K562 (cell line): ENCODE results near the gene CORO2A.

Experiments used
- CTCF ChIP-seq, 3 experiments: IDR thresholded peaks in 2 of 3; conservative IDR thresholded peaks in 1 of 3; 2 replicates each; pipeline ENCODE4 v1.5.1; 2011 to 2012; ENCODE audit warnings: low read length in 3 of 3, mild to moderate bottlenecking in 3 of 3, control low read depth in 2 of 3, improper control_type of control experiment in 1 of 3, inconsistent platforms in 1 of 3, low read depth in 1 of 3, mixed read lengths in 1 of 3, moderate library complexity in 1 of 3; ENCODE audit not compliant: insufficient read depth in 2 of 3
- EZH2 ChIP-seq: IDR thresholded peaks from 2 replicates; pipeline ENCODE4 v1.6.1; 2012; ENCODE audit warnings: low read depth, mild to moderate bottlenecking, inconsistent platforms, low read length, borderline replicate concordance
- HDAC6 ChIP-seq: IDR thresholded peaks from 2 replicates; pipeline ENCODE4 v1.6.1; 2012; ENCODE audit warnings: low read depth, mild to moderate bottlenecking, control low read depth, inconsistent platforms, low read length, moderate library complexity
- NONO ChIP-seq, 2 experiments: fragments of 200-400 bp in 1 of 2; fragments of 450-650 bp in 1 of 2; formaldehyde crosslinking in 1 of 2; IDR thresholded peaks; 2 replicates each; pipeline ENCODE4 v1.6.1; 2017; ENCODE audit warnings: low read depth in 2 of 2, mild to moderate bottlenecking in 2 of 2, moderate library complexity in 2 of 2, low read length in 1 of 2
- REST ChIP-seq, 2 experiments: fragments of 450-650 bp; formaldehyde crosslinking in 1 of 2; IDR thresholded peaks; 2 replicates each; pipeline versions ENCODE4 v1.4.0 to v1.6.1; 2014 to 2020; ENCODE audit warnings: mild to moderate bottlenecking in 2 of 2, borderline replicate concordance in 1 of 2, low read depth in 1 of 2
- RNF2 ChIP-seq: sonication (generic); IDR thresholded peaks from 2 replicates; pipeline ENCODE4 v1.6.1; 2016
- SAP30 ChIP-seq: fragments of 200-600 bp; sonication (generic); IDR thresholded peaks from 2 replicates; pipeline ENCODE4 v1.6.1; 2012; ENCODE audit warnings: borderline replicate concordance, low read depth, mild to moderate bottlenecking, moderate library complexity, low read length, control low read depth, inconsistent platforms; ENCODE audit not compliant: insufficient read depth, poor library complexity, severe bottlenecking
- ZZZ3 ChIP-seq: fragments of 450-650 bp; IDR thresholded peaks from 2 replicates; pipeline ENCODE4 v1.6.1; 2016; ENCODE audit warnings: antibody characterized with exemption, mild to moderate bottlenecking, moderate library complexity

- no peak for TF ChIP-seq SAP30
- TF ChIP-seq REST (IDR thresholded peaks at IDR 0.05; ENCODE audit: borderline replicate concordance) = no peak
- no peak for TF ChIP-seq REST (CRISPR knock-in tag; IDR thresholded peaks at IDR 0.05; ENCODE audit: low read depth)
- TF ChIP-seq NONO (IDR thresholded peaks at IDR 0.05; ENCODE audit: low read depth in 2 of 2, low read length in 1 of 2) = no peak
- no peak for TF ChIP-seq EZH2
- TF ChIP-seq ZZZ3 = no peak
- no peak for TF ChIP-seq HDAC6
- TF ChIP-seq RNF2 = no peak
- no peak for TF ChIP-seq CTCF (IDR thresholded peaks at IDR 0.05 in 2 of 3, conservative IDR thresholded peaks at IDR 0.05 in 1 of 3; ENCODE audit: insufficient read depth in 2 of 3, low read depth in 1 of 3, low read length in 3 of 3)
These were observed 111.7 kb downstream of the CORO2A start for GRCh38 chr9:98080780-98081179.
